Osteocyte (in vitro differentiated cells): ENCODE measurements around the gene HERC6. TPM values are rescaled to one million over a fixed set of nuclear protein-coding genes. Genes with fewer than 3 reads are reported as not detected.
A peak's percentile ranks its signal among the peaks of the same experiment; 100 is the strongest.
"Not testable (repeated sequence)": the region's sequence is repeated elsewhere in the genome, so short reads cannot be mapped to it uniquely, and the experiment has no call there.

Source experiments
- DNase-seq: peaks from one replicate; pipeline ENCODE4 v3.0.0; 2021; ENCODE audit warnings: mixed read lengths; ENCODE audit not compliant: unreplicated experiment; ENCODE audit errors: extremely low spot score
- H3K27ac Mint-ChIP-seq: one replicate; pipeline ENCODE4 v1.8.0; 2021; ENCODE audit warnings: mild to moderate bottlenecking, mixed read lengths; ENCODE audit not compliant: unreplicated experiment
- H3K27me3 Mint-ChIP-seq: one replicate; pipeline ENCODE4 v1.8.0; 2021; ENCODE audit warnings: mixed read lengths; ENCODE audit not compliant: unreplicated experiment
- H3K36me3 Mint-ChIP-seq: one replicate; pipeline ENCODE4 v1.8.0; 2021; ENCODE audit warnings: mixed read lengths; ENCODE audit not compliant: unreplicated experiment
- H3K4me1 Mint-ChIP-seq: one replicate; pipeline ENCODE4 v1.8.0; 2021; ENCODE audit warnings: mixed read lengths; ENCODE audit not compliant: unreplicated experiment
- H3K4me3 Mint-ChIP-seq: one replicate; pipeline ENCODE4 v1.8.0; 2021; ENCODE audit warnings: mild to moderate bottlenecking, moderate library complexity, mixed read lengths; ENCODE audit not compliant: unreplicated experiment
- H3K9me3 Mint-ChIP-seq: one replicate; pipeline ENCODE4 v1.8.0; 2021; ENCODE audit warnings: mixed read lengths; ENCODE audit not compliant: unreplicated experiment
- CTCF ChIP-seq: fragments of 200-600 bp; sonication (generic); IDR thresholded peaks from 2 replicates; pipeline ENCODE4 v1.5.0; 2021; ENCODE audit warnings: antibody characterized with exemption, mild to moderate bottlenecking, moderate library complexity
- total RNA-seq: library from RNA; stranded (reverse); gene quantifications from 2 replicates; pipeline ENCODE4 v1.2.1, GENCODE V29; 2021

Gene HERC6
- total RNA-seq, 1 donor from 2014 or later: 2.3 TPM

- H3K4me3 Mint-ChIP-seq: no peak overlapping the region
- DNase-seq: peak; percentile 32
- H3K4me1 Mint-ChIP-seq: no peaks in the 10 kb centered on the region
- H3K9me3 Mint-ChIP-seq: peaks cover 5% of the 10 kb centered on the region
- no peak for TF ChIP-seq CTCF
- no peaks in the 10 kb centered on the region for H3K36me3 Mint-ChIP-seq
- H3K27ac Mint-ChIP-seq: no peak overlapping the region
- peaks cover 9% of the 10 kb centered on the region for H3K27me3 Mint-ChIP-seq
Measured at GRCh38 chr4:88359558-88359957, 19.1 kb upstream of the HERC6 start.

- Mint-ChIP-seq H3K4me1 (no peaks in the 10 kb centered on the region), H3K4me3 (no peak overlapping the region), H3K9me3 (peaks cover 5% of the 10 kb centered on the region), H3K27ac (no peak overlapping the region), H3K36me3 (no peaks in the 10 kb centered on the region), H3K27me3 (peaks cover 9% of the 10 kb centered on the region)
- DNase-seq: peak; percentile 76
- no peak for TF ChIP-seq CTCF
Measured at GRCh38 chr4:88360256-88360655, 18.4 kb upstream of the HERC6 start.

- TF ChIP-seq CTCF: no peak
- Mint-ChIP-seq H3K36me3 (no peaks in the 10 kb centered on the region), H3K4me1 (no peaks in the 10 kb centered on the region), H3K27ac (no peak overlapping the region), H3K4me3 (no peak overlapping the region), H3K9me3 (peaks cover 5% of the 10 kb centered on the region), H3K27me3 (peaks cover 9% of the 10 kb centered on the region)
- DNase-seq: peak; percentile 80
Measured at GRCh38 chr4:88360791-88361190, 17.9 kb upstream of the HERC6 start.

GRCh38 chr4:88361217-88361773 lies 17.4 kb upstream of the HERC6 start:
- not testable (repeated sequence) for H3K36me3 Mint-ChIP-seq, H3K9me3 Mint-ChIP-seq, H3K27ac Mint-ChIP-seq, H3K4me1 Mint-ChIP-seq, H3K4me3 Mint-ChIP-seq, H3K27me3 Mint-ChIP-seq
- DNase-seq: peak; percentile 49

- peak; percentile 7 for DNase-seq
- Mint-ChIP-seq H3K36me3 (no peaks in the 10 kb centered on the region), H3K27me3 (peaks cover 13% of the 10 kb centered on the region), H3K9me3 (peaks cover 5% of the 10 kb centered on the region), H3K27ac (no peak overlapping the region), H3K4me1 (no peaks in the 10 kb centered on the region), H3K4me3 (no peak overlapping the region)
- no peak for TF ChIP-seq CTCF
Measured at GRCh38 chr4:88366460-88366859, 12.2 kb upstream of the HERC6 start.

- Mint-ChIP-seq H3K4me3 (no peak overlapping the region), H3K4me1 (no peaks in the 10 kb centered on the region)
- DNase-seq: no peak
Measured at GRCh38 chr4:88367826-88368225, 10.8 kb upstream of the HERC6 start.

More at GRCh38 chr4:88367826-88368225, 10.8 kb upstream of the HERC6 start:
- no peak for TF ChIP-seq CTCF
- Mint-ChIP-seq H3K27me3 (peaks cover 27% of the 10 kb centered on the region), H3K9me3 (peaks cover 5% of the 10 kb centered on the region), H3K27ac (no peak overlapping the region), H3K36me3 (no peaks in the 10 kb centered on the region)
